HG02885 (cell line): Measurements from ENCODE around the gene SYNE3.

Experiments used
- ATAC-seq: cut with Tn5 transposase; IDR thresholded peaks from one replicate; pipeline ENCODE4 v1.9.1; 2021; ENCODE audit warnings: mild to moderate bottlenecking; ENCODE audit not compliant: unreplicated experiment, poor library complexity

SYNE3 gene

GRCh38 chr14:95516554-95517181, at the start of gene SYNE3:
TSS of gene SYNE3 (minus strand) at chr14:95516650. CDS start at chr14:95475821, 40,829 bp downstream.
- ATAC-seq: peak; percentile 58

GRCh38 chr14:95564060-95564459, 47.6 kb upstream of the SYNE3 start:
- no peak for ATAC-seq

GRCh38 chr14:95562892-95563685, 46.6 kb upstream of the SYNE3 start:
- no peak for ATAC-seq

- ATAC-seq: peak; percentile 95
These were observed 44.6 kb upstream of the SYNE3 start for GRCh38 chr14:95561001-95561412.

GRCh38 chr14:95559203-95559602, 42.8 kb upstream of the SYNE3 start:
- no peak for ATAC-seq

GRCh38 chr14:95557832-95558231, 41.4 kb upstream of the SYNE3 start:
- ATAC-seq: no peak

GRCh38 chr14:95557291-95557690, 40.8 kb upstream of the SYNE3 start:
- no peak for ATAC-seq

GRCh38 chr14:95555053-95555452, 38.6 kb upstream of the SYNE3 start:
- ATAC-seq: no peak

GRCh38 chr14:95553141-95553540, 36.7 kb upstream of the SYNE3 start:
- ATAC-seq: no peak

- ATAC-seq: no peak
These were observed 35.0 kb upstream of the SYNE3 start for GRCh38 chr14:95551435-95551834.

GRCh38 chr14:95549656-95550585, 33.5 kb upstream of the SYNE3 start:
- ATAC-seq: no peak

GRCh38 chr14:95548328-95548929, 32.0 kb upstream of the SYNE3 start:
- ATAC-seq: no peak

- ATAC-seq: no peak
These were observed 31.3 kb upstream of the SYNE3 start for GRCh38 chr14:95547626-95548327.

- no peak for ATAC-seq
These were observed 30.8 kb upstream of the SYNE3 start for GRCh38 chr14:95547272-95547625.

- ATAC-seq: no peak
These were observed 29.2 kb upstream of the SYNE3 start for GRCh38 chr14:95545515-95546168.

GRCh38 chr14:95544588-95544987, 28.1 kb upstream of the SYNE3 start:
- no peak for ATAC-seq

GRCh38 chr14:95543021-95543420, 26.6 kb upstream of the SYNE3 start:
- no peak for ATAC-seq

GRCh38 chr14:95541932-95542930, 25.8 kb upstream of the SYNE3 start:
- no peak for ATAC-seq
